GM18867 (cell line): ENCODE results near the gene NTN3.
"Not testable (repeated sequence)": the region's sequence is repeated elsewhere in the genome, so short reads cannot be mapped to it uniquely, and the experiment has no call there.

Experiments used
- ATAC-seq: cut with Tn5 transposase; IDR thresholded peaks from one replicate; pipeline ENCODE4 v1.9.1; 2021; ENCODE audit warnings: mild to moderate bottlenecking, moderate library complexity; ENCODE audit not compliant: unreplicated experiment

NTN3 gene

GRCh38 chr16:2476741-2477140 is 5.6 kb downstream of the NTN3 start:
- no peak for ATAC-seq

GRCh38 chr16:2477327-2477726 is 6.2 kb downstream of the NTN3 start:
- no peak for ATAC-seq

GRCh38 chr16:2478279-2478678 is 7.2 kb downstream of the NTN3 start:
- no peak for ATAC-seq

GRCh38 chr16:2479996-2480395 is 8.9 kb downstream of the NTN3 start:
- not testable (repeated sequence) for ATAC-seq

GRCh38 chr16:2480948-2481347 is 9.9 kb downstream of the NTN3 start:
- no peak for ATAC-seq

- no peak for ATAC-seq
Measured at GRCh38 chr16:2481676-2482075, 10.6 kb downstream of the NTN3 start.

- no peak for ATAC-seq
Measured at GRCh38 chr16:2482249-2482648, 11.2 kb downstream of the NTN3 start.

- ATAC-seq: no peak
Measured at GRCh38 chr16:2482708-2483534, 11.8 kb downstream of the NTN3 start.

GRCh38 chr16:2483939-2484897 is 13.1 kb downstream of the NTN3 start:
- no peak for ATAC-seq

GRCh38 chr16:2484898-2485508 is 13.9 kb downstream of the NTN3 start:
- no peak for ATAC-seq

- ATAC-seq: no peak
Measured at GRCh38 chr16:2485811-2486507, 14.9 kb downstream of the NTN3 start.

GRCh38 chr16:2486645-2487516 is 15.8 kb downstream of the NTN3 start:
- peak; percentile 58 for ATAC-seq

GRCh38 chr16:2487517-2487842 is 16.4 kb downstream of the NTN3 start:
- no peak for ATAC-seq

GRCh38 chr16:2487903-2488531 is 16.9 kb downstream of the NTN3 start:
- no peak for ATAC-seq

GRCh38 chr16:2489581-2489980 is 18.5 kb downstream of the NTN3 start:
- no peak for ATAC-seq

- ATAC-seq: no peak
Measured at GRCh38 chr16:2490190-2491105, 19.4 kb downstream of the NTN3 start.

- no peak for ATAC-seq
Measured at GRCh38 chr16:2492292-2492691, 21.2 kb downstream of the NTN3 start.

- no peak for ATAC-seq
Measured at GRCh38 chr16:2493605-2494004, 22.5 kb downstream of the NTN3 start.
